CD8-positive, alpha-beta memory T cell (primary cell): ENCODE data around the gene TOX4. TPM values are rescaled to one million over a fixed set of nuclear protein-coding genes. Genes with fewer than 3 reads are reported as not detected.

Source experiments
- CTCF ChIA-PET: fragments of 350-600 bp; sonication (Branson Sonifier 250); formaldehyde crosslinking; loops from one replicate; lab custom pipeline; 2021; ENCODE audit warnings: antibody characterized with exemption; lab: Charles Lee
- POLR2A ChIA-PET: fragments of 350-600 bp; sonication (Branson Sonifier 250); formaldehyde crosslinking; loops from one replicate; lab custom pipeline; 2021; ENCODE audit warnings: antibody characterized with exemption; lab: Charles Lee
- DNase-seq, 5 donors: peaks; one replicate each; pipeline versions ENCODE4 v3.0.0 to v3.0.0-alpha.2; 2020 to 2022; ENCODE audit warnings: mixed read lengths in 1 of 5
- H3K27ac ChIP-seq: one replicate; pipeline ENCODE4 v1.7.0; 2013; ENCODE audit warnings: low read depth, mild to moderate bottlenecking, low read length, moderate library complexity
- H3K27me3 ChIP-seq: 2 replicates; pipeline ENCODE4 v1.7.0; 2013; ENCODE audit warnings: low read length, mild to moderate bottlenecking; ENCODE audit not compliant: insufficient read depth, poor library complexity, severe bottlenecking
- H3K36me3 ChIP-seq: 2 replicates; pipeline ENCODE4 v1.7.0; 2013; ENCODE audit warnings: mild to moderate bottlenecking, low read length, moderate library complexity; ENCODE audit not compliant: insufficient read depth
- H3K4me1 ChIP-seq: 2 replicates; pipeline ENCODE4 v1.7.0; 2013; ENCODE audit warnings: mild to moderate bottlenecking, low read length, moderate library complexity; ENCODE audit not compliant: insufficient read depth
- H3K4me3 ChIP-seq: 2 replicates; pipeline ENCODE4 v1.7.0; 2013; ENCODE audit warnings: mild to moderate bottlenecking, low read length
- H3K9me3 ChIP-seq: 2 replicates; pipeline ENCODE4 v1.7.0; 2013; ENCODE audit warnings: mild to moderate bottlenecking, low read length
- H3K27ac Mint-ChIP-seq, 8 donors: one replicate each; pipeline ENCODE4 v1.8.0; 2020 to 2021; ENCODE audit warnings: mixed read lengths in 8 of 8, mild to moderate bottlenecking in 6 of 8, inconsistent platforms in 3 of 8, moderate library complexity in 3 of 8
- H3K27me3 Mint-ChIP-seq, 2 donors: one replicate each; pipeline ENCODE4 v1.8.0; 2020 to 2021; ENCODE audit warnings: mixed read lengths in 2 of 2, mild to moderate bottlenecking in 1 of 2, moderate library complexity in 1 of 2
- H3K36me3 Mint-ChIP-seq, 3 donors: one replicate each; pipeline ENCODE4 v1.8.0; 2020 to 2021; ENCODE audit warnings: mixed read lengths in 3 of 3, inconsistent platforms in 1 of 3, mild to moderate bottlenecking in 1 of 3
- H3K4me1 Mint-ChIP-seq, 3 donors: one replicate each; pipeline ENCODE4 v1.8.0; 2020 to 2021; ENCODE audit warnings: mixed read lengths in 3 of 3, inconsistent platforms in 1 of 3, mild to moderate bottlenecking in 1 of 3
- H3K4me3 Mint-ChIP-seq, 7 donors: one replicate each; pipeline ENCODE4 v1.8.0; 2020 to 2021; ENCODE audit warnings: mixed read lengths in 7 of 7, mild to moderate bottlenecking in 6 of 7, moderate library complexity in 4 of 7, inconsistent platforms in 2 of 7
- H3K9me3 Mint-ChIP-seq, 5 donors: one replicate each; pipeline ENCODE4 v1.8.0; 2020 to 2022; ENCODE audit warnings: mixed read lengths in 5 of 5, mild to moderate bottlenecking in 3 of 5, moderate library complexity in 2 of 5, inconsistent platforms in 1 of 5
- polyA plus RNA-seq: library from polyadenylated mRNA; unstranded; fragments of 300-500 nt; fragmentation: Illumina TruSeq; gene quantifications from one replicate; pipeline ENCODE4 v1.2.3, GENCODE V29; 2021
- total RNA-seq, 2 experiments: library from RNA; stranded (reverse); gene quantifications; one replicate each; pipeline ENCODE4 v1.2.3, GENCODE V29; 2021

The TOX4 gene
- total and polyA plus RNA-seq, 3 experiments from 2014 or later = 82.7 to 93.3 (median 83.0) TPM

GRCh38 chr14:21521501-21521900, 44.5 kb downstream of the TOX4 start:
- no peaks in the 10 kb centered on the region for H3K9me3 ChIP-seq
- CTCF ChIA-PET = interaction anchor here (1.5 kb wide), 1 partner anchor 23 kb away, joined by 6 read pairs; no protein-coding TSS in a partner anchor
- H3K36me3 Mint-ChIP-seq = peaks cover 0 to 1% (median 0%) of the 10 kb centered on the region in 3 donors
- no peak for DNase-seq
- no peaks in the 10 kb centered on the region for H3K27me3 ChIP-seq
- H3K27me3 Mint-ChIP-seq = peaks cover 4 to 8% of the 10 kb centered on the region in 2 donors
- H3K4me3 Mint-ChIP-seq = peak overlapping the region in 1 of 7 donors; percentile 22
- no peak overlapping the region for H3K4me3 ChIP-seq
- peaks cover 5 to 6% (median 5%) of the 10 kb centered on the region in 3 donors for H3K4me1 Mint-ChIP-seq
- no peaks in the 10 kb centered on the region for H3K9me3 Mint-ChIP-seq
- no peak overlapping the region for H3K27ac ChIP-seq
- H3K36me3 ChIP-seq = no peaks in the 10 kb centered on the region
- POLR2A ChIA-PET = no interaction called here
- peaks cover 2% of the 10 kb centered on the region for H3K4me1 ChIP-seq
- H3K27ac Mint-ChIP-seq = no peak overlapping the region

GRCh38 chr14:21523203-21523602, 46.2 kb downstream of the TOX4 start:
- H3K4me1 Mint-ChIP-seq = peaks cover 10 to 15% (median 14%) of the 10 kb centered on the region in 3 donors
- no peak for DNase-seq
- Histone ChIP-seq H3K27me3 (no peaks in the 10 kb centered on the region), H3K4me3 (no peak overlapping the region), H3K27ac (no peak overlapping the region), H3K9me3 (no peaks in the 10 kb centered on the region), H3K36me3 (no peaks in the 10 kb centered on the region), H3K4me1 (peaks cover 11% of the 10 kb centered on the region)
- H3K27ac Mint-ChIP-seq = peak overlapping the region in 1 of 8 donors; percentile 19
- peak overlapping the region in 3 of 7 donors; percentile 11 to 80 (median 60) for H3K4me3 Mint-ChIP-seq
- POLR2A ChIA-PET = interaction anchor here (0.5 kb wide), 1 partner anchor 69 kb away, joined by 3 read pairs; no protein-coding TSS in a partner anchor
- CTCF ChIA-PET = interaction anchor here (0.8 to 1.8 kb wide), 2 partner anchors 25 to 33 kb away, joined by 3 to 4 read pairs; no protein-coding TSS in a partner anchor
- peaks cover 4 to 8% of the 10 kb centered on the region in 2 donors for H3K27me3 Mint-ChIP-seq
- H3K9me3 Mint-ChIP-seq = no peaks in the 10 kb centered on the region
- H3K36me3 Mint-ChIP-seq = peaks cover 0 to 1% (median 0%) of the 10 kb centered on the region in 3 donors

GRCh38 chr14:21524575-21525490, 47.8 kb downstream of the TOX4 start:
- Mint-ChIP-seq H3K9me3 (no peaks in the 10 kb centered on the region), H3K27ac (peak overlapping the region in 6 of 8 donors; percentile 41 to 98 (median 79)), H3K4me3 (peak overlapping the region; percentile 74 to 94 (median 85)), H3K36me3 (no peaks in the 10 kb centered on the region), H3K27me3 (no peaks in the 10 kb centered on the region), H3K4me1 (peaks cover 10 to 15% (median 14%) of the 10 kb centered on the region in 3 donors)
- DNase-seq = no peak
- no peak overlapping the region for H3K27ac ChIP-seq
- no peaks in the 10 kb centered on the region for H3K9me3 ChIP-seq
- no peaks in the 10 kb centered on the region for H3K36me3 ChIP-seq
- POLR2A ChIA-PET = interaction anchor here (0.6 kb wide), 1 partner anchor 1101 kb away, joined by 9 read pairs; no protein-coding TSS in a partner anchor
- H3K27me3 ChIP-seq = no peaks in the 10 kb centered on the region
- CTCF ChIA-PET = interaction anchor here (1.1 to 1.8 kb wide), 2 partner anchors 14 to 32 kb away, joined by 4 to 9 read pairs; partner anchors contain the start of gene METTL3
- peaks cover 11% of the 10 kb centered on the region for H3K4me1 ChIP-seq
- H3K4me3 ChIP-seq = no peak overlapping the region

- peaks cover 10 to 15% (median 14%) of the 10 kb centered on the region in 3 donors for H3K4me1 Mint-ChIP-seq
- no peaks in the 10 kb centered on the region for H3K9me3 ChIP-seq
- DNase-seq = no peak
- no peak overlapping the region for H3K27ac ChIP-seq
- no peak overlapping the region for H3K4me3 ChIP-seq
- H3K4me3 Mint-ChIP-seq = peak overlapping the region; percentile 74 to 94 (median 85)
- ChIA-PET CTCF (interaction anchor here (1.0 to 1.8 kb wide), 3 partner anchors 15 to 48 kb away, joined by 4 to 9 read pairs (median 4); partner anchors contain the start of genes METTL3, RAB2B and TOX4), POLR2A (interaction anchor here (0.6 to 1.4 kb wide), 4 partner anchors 8 to 1761 kb away, joined by 3 to 8 read pairs (median 4); partner anchors contain the start of genes HOMEZ, METTL3 and PRMT5)
- H3K27me3 ChIP-seq = no peaks in the 10 kb centered on the region
- H3K4me1 ChIP-seq = peaks cover 11% of the 10 kb centered on the region
- peak overlapping the region in 5 of 8 donors; percentile 41 to 89 (median 81) for H3K27ac Mint-ChIP-seq
- H3K36me3 Mint-ChIP-seq = no peaks in the 10 kb centered on the region
- H3K27me3 Mint-ChIP-seq = no peaks in the 10 kb centered on the region
- no peaks in the 10 kb centered on the region for H3K36me3 ChIP-seq
- H3K9me3 Mint-ChIP-seq = no peaks in the 10 kb centered on the region
These were observed 48.6 kb downstream of the TOX4 start for GRCh38 chr14:21525571-21525961.

- no peaks in the 10 kb centered on the region for H3K36me3 ChIP-seq
- H3K36me3 Mint-ChIP-seq = no peaks in the 10 kb centered on the region
- CTCF ChIA-PET = interaction anchor here (0.8 to 1.8 kb wide), 7 partner anchors 9 to 1030 kb away, joined by 3 to 9 read pairs (median 4); partner anchors contain the start of genes METTL3, RAB2B and TOX4
- no peaks in the 10 kb centered on the region for H3K27me3 ChIP-seq
- peak within 1 kb of the TSS; percentile 74 to 94 (median 85) for H3K4me3 Mint-ChIP-seq
- H3K27me3 Mint-ChIP-seq = no peaks in the 10 kb centered on the region
- peak within 1 kb of the TSS in 6 of 8 donors; percentile 41 to 94 (median 79) for H3K27ac Mint-ChIP-seq
- H3K4me1 ChIP-seq = peaks cover 11% of the 10 kb centered on the region
- H3K4me3 ChIP-seq = peak within 1 kb of the TSS; percentile 64
- H3K4me1 Mint-ChIP-seq = peaks cover 10 to 15% (median 14%) of the 10 kb centered on the region in 3 donors
- DNase-seq = peak; percentile 41 to 70 (median 57)
- no peaks in the 10 kb centered on the region for H3K9me3 Mint-ChIP-seq
- POLR2A ChIA-PET = interaction anchor here (0.6 to 1.4 kb wide), 4 partner anchors 9 to 1760 kb away, joined by 3 to 8 read pairs (median 4); partner anchors contain the start of genes HOMEZ, METTL3 and PRMT5
- peak within 1 kb of the TSS; percentile 38 for H3K27ac ChIP-seq
- no peaks in the 10 kb centered on the region for H3K9me3 ChIP-seq
These were observed 49.1 kb downstream of the TOX4 start, which contains the start of gene SALL2 for GRCh38 chr14:21525962-21526671. Gene SALL2, minus strand, starts transcription at chr14:21526346. Its CDS starts 219 bp downstream, at chr14:21526127.

GRCh38 chr14:21526672-21527317, 49.8 kb downstream of the TOX4 start:
- ChIA-PET POLR2A (interaction anchor here (0.6 to 1.4 kb wide), 4 partner anchors 10 to 1593 kb away, joined by 3 to 8 read pairs (median 4); partner anchors contain the start of gene METTL3), CTCF (interaction anchor here (0.8 to 1.8 kb wide), 6 partner anchors 9 to 1030 kb away, joined by 3 to 9 read pairs (median 4); partner anchors contain the start of genes METTL3, RAB2B and TOX4)
- H3K27ac Mint-ChIP-seq = peak overlapping the region in 5 of 8 donors; percentile 14 to 94 (median 47)
- H3K27ac ChIP-seq = peak overlapping the region; percentile 38
- no peaks in the 10 kb centered on the region for H3K36me3 Mint-ChIP-seq
- peak overlapping the region; percentile 74 to 94 (median 85) for H3K4me3 Mint-ChIP-seq
- peak overlapping the region; percentile 64 for H3K4me3 ChIP-seq
- peaks cover 0 to 2% of the 10 kb centered on the region in 2 donors for H3K27me3 Mint-ChIP-seq
- peaks cover 10 to 15% (median 14%) of the 10 kb centered on the region in 3 donors for H3K4me1 Mint-ChIP-seq
- no peaks in the 10 kb centered on the region for H3K36me3 ChIP-seq
- H3K9me3 Mint-ChIP-seq = no peaks in the 10 kb centered on the region
- no peaks in the 10 kb centered on the region for H3K27me3 ChIP-seq
- peaks cover 11% of the 10 kb centered on the region for H3K4me1 ChIP-seq
- no peak for DNase-seq
- H3K9me3 ChIP-seq = no peaks in the 10 kb centered on the region
